22Rv1 (cell line): ENCODE data around the gene KCNK13.
A peak's percentile ranks its signal among the peaks of the same experiment; 100 is the strongest.

Source experiments
- H3K27ac ChIP-seq: fragments of 450-650 bp; 2 replicates; pipeline ENCODE4 v1.5.1; 2017
- ZFX ChIP-seq: fragments of 450-650 bp; IDR thresholded peaks from 2 replicates; pipeline ENCODE4 v1.6.1; 2017; ENCODE audit warnings: antibody characterized with exemption, borderline replicate concordance
- TF ChIP-seq, protein P1 (sequence below): fragments of 450-650 bp; IDR thresholded peaks from 2 replicates; pipeline ENCODE4 v1.5.1; 2017; ENCODE audit warnings: mild to moderate bottlenecking

The KCNK13 gene

DNA sequence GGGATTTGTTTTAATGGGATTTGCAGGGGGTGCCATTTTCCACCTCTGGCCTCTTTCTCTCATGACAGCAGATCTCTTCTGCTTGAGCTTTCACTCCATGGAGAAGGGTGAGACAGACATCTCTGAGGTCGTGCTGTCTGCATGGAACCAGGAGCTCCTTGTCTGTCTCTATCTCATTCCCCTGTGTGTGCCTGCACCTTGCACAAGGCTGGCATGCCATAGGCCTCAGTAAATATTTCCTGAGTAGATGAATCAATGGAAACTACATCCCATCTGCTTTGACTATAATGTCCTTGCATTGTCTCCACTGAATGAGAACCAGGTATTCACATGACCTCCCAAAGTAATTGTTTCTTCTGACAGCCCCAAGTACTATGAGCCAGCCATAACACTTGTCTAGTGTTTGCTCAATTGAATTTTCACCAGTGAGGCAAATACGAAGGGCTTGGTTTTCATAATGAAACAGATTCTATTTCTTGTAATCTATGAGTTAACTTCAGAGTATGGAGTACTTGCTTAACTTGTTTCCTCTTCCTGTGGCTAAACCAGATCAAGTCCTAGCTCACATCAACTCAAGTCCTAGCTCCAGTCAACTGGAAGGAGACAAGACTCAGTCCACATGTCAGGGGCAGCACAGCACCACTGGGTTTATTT lies 32.3 kb downstream of the KCNK13 start:
- TF ChIP-seq ZFX: no peak
- TF ChIP-seq, protein P1, sequence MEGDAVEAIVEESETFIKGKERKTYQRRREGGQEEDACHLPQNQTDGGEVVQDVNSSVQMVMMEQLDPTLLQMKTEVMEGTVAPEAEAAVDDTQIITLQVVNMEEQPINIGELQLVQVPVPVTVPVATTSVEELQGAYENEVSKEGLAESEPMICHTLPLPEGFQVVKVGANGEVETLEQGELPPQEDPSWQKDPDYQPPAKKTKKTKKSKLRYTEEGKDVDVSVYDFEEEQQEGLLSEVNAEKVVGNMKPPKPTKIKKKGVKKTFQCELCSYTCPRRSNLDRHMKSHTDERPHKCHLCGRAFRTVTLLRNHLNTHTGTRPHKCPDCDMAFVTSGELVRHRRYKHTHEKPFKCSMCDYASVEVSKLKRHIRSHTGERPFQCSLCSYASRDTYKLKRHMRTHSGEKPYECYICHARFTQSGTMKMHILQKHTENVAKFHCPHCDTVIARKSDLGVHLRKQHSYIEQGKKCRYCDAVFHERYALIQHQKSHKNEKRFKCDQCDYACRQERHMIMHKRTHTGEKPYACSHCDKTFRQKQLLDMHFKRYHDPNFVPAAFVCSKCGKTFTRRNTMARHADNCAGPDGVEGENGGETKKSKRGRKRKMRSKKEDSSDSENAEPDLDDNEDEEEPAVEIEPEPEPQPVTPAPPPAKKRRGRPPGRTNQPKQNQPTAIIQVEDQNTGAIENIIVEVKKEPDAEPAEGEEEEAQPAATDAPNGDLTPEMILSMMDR: no peak
- H3K27ac ChIP-seq: no peak overlapping the region

DNA sequence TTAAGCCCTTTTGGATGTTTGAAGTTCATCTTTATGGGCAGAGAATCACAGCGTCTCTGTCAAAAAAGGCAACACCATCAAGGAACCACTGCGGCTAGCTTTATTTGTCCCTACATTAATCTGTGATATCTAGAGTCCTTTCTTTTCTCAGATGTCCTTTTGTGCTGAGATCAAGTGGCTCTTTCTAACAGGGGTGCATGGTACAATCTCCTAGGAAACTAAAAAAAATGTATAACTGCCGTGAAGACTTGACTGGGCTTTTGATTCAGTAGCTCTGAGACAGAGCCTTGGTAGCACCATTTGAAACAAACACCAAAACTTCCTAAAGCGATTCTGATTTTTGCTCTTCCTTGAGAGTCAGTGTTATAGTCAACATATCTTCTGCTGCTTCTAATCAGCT lies 33.3 kb downstream of the KCNK13 start:
- TF ChIP-seq ZFX: no peak
- TF ChIP-seq, protein P1: no peak
- no peak overlapping the region for H3K27ac ChIP-seq

GRCh38 chr14:90096566-90096965 lies 34.8 kb downstream of the KCNK13 start:
- no peak overlapping the region for H3K27ac ChIP-seq
- TF ChIP-seq ZFX: no peak
- TF ChIP-seq, protein P1: no peak

- TF ChIP-seq ZFX: no peak
- TF ChIP-seq, protein P1: no peak
- no peak overlapping the region for H3K27ac ChIP-seq
These were observed 42.0 kb downstream of the KCNK13 start for GRCh38 chr14:90103808-90104207.

DNA sequence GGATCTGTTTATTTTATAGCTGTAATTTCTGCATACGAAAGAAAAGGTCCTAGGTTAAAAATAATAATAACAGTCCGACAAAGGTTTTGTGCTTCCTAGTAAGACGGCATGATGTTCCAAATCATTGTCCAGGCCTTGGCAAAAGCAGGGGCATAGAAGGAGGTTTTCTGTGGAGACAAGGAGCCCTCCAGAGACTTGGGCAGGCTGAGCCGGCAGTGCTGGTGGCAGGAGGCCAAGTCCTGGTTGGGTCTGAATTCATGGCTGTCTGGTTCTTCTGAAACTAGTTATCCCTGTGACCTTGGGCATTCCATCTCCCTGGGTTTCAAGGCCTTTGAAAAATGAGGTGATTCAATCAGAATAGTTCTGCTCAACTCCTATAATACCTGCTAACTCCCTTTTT lies 44.0 kb downstream of the KCNK13 start:
- no peak overlapping the region for H3K27ac ChIP-seq
- TF ChIP-seq, protein P1: no peak
- TF ChIP-seq ZFX: no peak

- no peak for TF ChIP-seq ZFX
- TF ChIP-seq, protein P1: no peak
These were observed 46.0 kb downstream of the KCNK13 start for GRCh38 chr14:90107789-90108188.

GRCh38 chr14:90109858-90110257 lies 48.1 kb downstream of the KCNK13 start:
- no peak overlapping the region for H3K27ac ChIP-seq
- TF ChIP-seq, protein P1: peak; percentile 58
- TF ChIP-seq ZFX: no peak

More at GRCh38 chr14:90107789-90108188, 46.0 kb downstream of the KCNK13 start:
- no peak overlapping the region for H3K27ac ChIP-seq
